Sigmoid colon (tissue), 7 donors: ENCODE measurements around the gene KCNAB1. TPM values are rescaled to one million over a fixed set of nuclear protein-coding genes. Genes with fewer than 3 reads are reported as not detected.

Experiments used
- DNase-seq: peaks from one replicate; pipeline ENCODE4 v3.0.0-alpha.2; 2019
- H3K27ac ChIP-seq, 4 donors: fragments of 200-600 bp; sonication (generic); one replicate each; pipeline ENCODE4 v1.5.1; 2016 to 2019; ENCODE audit warnings: mild to moderate bottlenecking in 1 of 4
- H3K27me3 ChIP-seq, 3 donors: fragments of 200-600 bp; sonication (generic); one replicate each; pipeline ENCODE4 v1.5.1; 2019; ENCODE audit warnings: mild to moderate bottlenecking in 1 of 3
- H3K36me3 ChIP-seq, 4 donors: fragments of 200-600 bp; sonication (generic); one replicate each; pipeline ENCODE4 v1.5.1; 2016 to 2019
- H3K4me1 ChIP-seq, 4 donors: fragments of 200-600 bp; sonication (generic); one replicate each; pipeline ENCODE4 v1.5.1; 2017 to 2019
- H3K4me3 ChIP-seq, 4 donors: fragments of 200-600 bp; sonication (generic); one replicate each; pipeline ENCODE4 v1.5.1; 2017 to 2019; ENCODE audit warnings: mild to moderate bottlenecking in 2 of 4, moderate library complexity in 1 of 4
- H3K9me3 ChIP-seq, 4 donors: fragments of 200-600 bp in 3 of 4; sonication (generic) in 3 of 4; one replicate each; pipeline versions ENCODE4 v1.5.1 to v1.6.1; 2013 to 2019
- EP300 ChIP-seq, 4 donors: sonication (generic); formaldehyde crosslinking; IDR thresholded peaks; one replicate each; pipeline ENCODE4 v1.6.1; 2017; ENCODE audit warnings: antibody characterized with exemption in 4 of 4
- POLR2A ChIP-seq, 2 donors: fragments of 450-650 bp; IDR thresholded peaks; one replicate each; pipeline ENCODE4 v1.6.1; 2016; ENCODE audit warnings: antibody characterized with exemption in 2 of 2, mild to moderate bottlenecking in 2 of 2, moderate library complexity in 2 of 2
- POLR2AphosphoS5 ChIP-seq, 4 donors: sonication (generic); formaldehyde crosslinking; IDR thresholded peaks; one replicate each; pipeline ENCODE4 v1.6.1; 2017; ENCODE audit warnings: antibody characterized with exemption in 4 of 4
- WGBS, 2 donors: extraction: QIAGEN DNeasy Blood & Tissue Kit; methylation state at CpG; one replicate each; pipeline ENCODE4 v1.1.7; 2013; 5-methylcytosine and 5-hydroxymethylcytosine counted together
- intact Hi-C: fragments of 100-400 bp; cut with DNase I; formaldehyde crosslinking; loops from one replicate; pipeline ENCODE4 v1.15.1; 2023
- polyA plus RNA-seq, 3 donors: library from polyadenylated mRNA; stranded (reverse); fragments of 200-250 nt; gene quantifications; one replicate each; pipeline ENCODE4 v1.2.3, GENCODE V29; 2013
- total RNA-seq, 4 donors: library from RNA; depleted of rRNA; stranded (reverse); fragments of >200 nt; gene quantifications; one replicate each; pipeline ENCODE4 v1.1.0, GENCODE V29; 2016
- TF ChIP-seq, protein P1 (sequence below), 4 experiments: fragments of 450-650 bp in 3 of 4; fragments of 200-600 bp in 1 of 4; IDR thresholded peaks; one replicate each; pipeline ENCODE4 v1.5.1; 2016 to 2019; ENCODE audit warnings: antibody characterized with exemption in 4 of 4, mild to moderate bottlenecking in 3 of 4, moderate library complexity in 2 of 4
- donor health status: healthy with polysubstance abuse.
- donor health status: Bipolar disorder and iron deficiency.
- donor health status: healthy.

The KCNAB1 gene
- total and polyA plus RNA-seq, 7 donors: 1.2 to 5.0 (median 4.3) TPM; not detected in 2

- 58 to 75% methylated on average over 2 of the region's 2 CpGs for WGBS, 2 donors
- TF ChIP-seq POLR2A (IDR thresholded peaks at IDR 0.05) (no peak), POLR2AphosphoS5 (IDR thresholded peaks at IDR 0.05) (no peak), EP300 (IDR thresholded peaks at IDR 0.05) (no peak)
- TF ChIP-seq, protein P1, sequence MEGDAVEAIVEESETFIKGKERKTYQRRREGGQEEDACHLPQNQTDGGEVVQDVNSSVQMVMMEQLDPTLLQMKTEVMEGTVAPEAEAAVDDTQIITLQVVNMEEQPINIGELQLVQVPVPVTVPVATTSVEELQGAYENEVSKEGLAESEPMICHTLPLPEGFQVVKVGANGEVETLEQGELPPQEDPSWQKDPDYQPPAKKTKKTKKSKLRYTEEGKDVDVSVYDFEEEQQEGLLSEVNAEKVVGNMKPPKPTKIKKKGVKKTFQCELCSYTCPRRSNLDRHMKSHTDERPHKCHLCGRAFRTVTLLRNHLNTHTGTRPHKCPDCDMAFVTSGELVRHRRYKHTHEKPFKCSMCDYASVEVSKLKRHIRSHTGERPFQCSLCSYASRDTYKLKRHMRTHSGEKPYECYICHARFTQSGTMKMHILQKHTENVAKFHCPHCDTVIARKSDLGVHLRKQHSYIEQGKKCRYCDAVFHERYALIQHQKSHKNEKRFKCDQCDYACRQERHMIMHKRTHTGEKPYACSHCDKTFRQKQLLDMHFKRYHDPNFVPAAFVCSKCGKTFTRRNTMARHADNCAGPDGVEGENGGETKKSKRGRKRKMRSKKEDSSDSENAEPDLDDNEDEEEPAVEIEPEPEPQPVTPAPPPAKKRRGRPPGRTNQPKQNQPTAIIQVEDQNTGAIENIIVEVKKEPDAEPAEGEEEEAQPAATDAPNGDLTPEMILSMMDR (IDR thresholded peaks at IDR 0.05): no peak
- no peak for DNase-seq
- intact Hi-C loops: no loop called here
- Histone ChIP-seq H3K36me3 (no peaks in the 10 kb centered on the region), H3K27ac (no peak overlapping the region), H3K4me3 (no peak overlapping the region), H3K4me1 (peaks cover 0 to 24% (median 19%) of the 10 kb centered on the region in 4 donors), H3K27me3 (no peaks in the 10 kb centered on the region), H3K9me3 (no peaks in the 10 kb centered on the region)
Observed at GRCh38 chr3:156432563-156432962, 312.2 kb downstream of the KCNAB1 start.

DNA sequence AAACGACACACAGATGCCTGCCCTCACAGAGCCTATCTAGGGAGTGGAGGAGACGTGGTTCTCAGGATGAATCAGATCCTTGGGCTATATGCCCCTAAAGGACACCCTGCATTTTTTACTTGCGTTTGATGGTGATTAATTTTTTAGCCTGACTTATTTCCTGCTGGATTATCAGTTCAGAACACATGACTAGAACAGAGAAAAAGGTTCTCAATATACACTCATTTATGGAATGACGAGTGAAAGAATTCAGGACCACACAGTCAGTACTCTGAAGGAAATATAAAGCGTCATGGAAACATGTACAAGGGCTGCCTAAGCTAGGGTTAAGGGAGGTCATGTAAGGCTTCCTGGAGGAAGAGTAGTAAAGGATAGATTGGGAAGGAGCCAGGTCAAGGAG, 312.8 kb downstream of the KCNAB1 start:
- no peak for TF ChIP-seq EP300 (IDR thresholded peaks at IDR 0.05)
- TF ChIP-seq POLR2A (IDR thresholded peaks at IDR 0.05): no peak
- no peak for TF ChIP-seq POLR2AphosphoS5 (IDR thresholded peaks at IDR 0.05)
- TF ChIP-seq, protein P1 (IDR thresholded peaks at IDR 0.05): no peak
- Histone ChIP-seq H3K36me3 (no peaks in the 10 kb centered on the region), H3K27ac (no peak overlapping the region), H3K9me3 (no peaks in the 10 kb centered on the region), H3K27me3 (no peaks in the 10 kb centered on the region), H3K4me1 (peaks cover 0 to 19% (median 14%) of the 10 kb centered on the region in 4 donors), H3K4me3 (no peak overlapping the region)
- WGBS, 2 donors: 75 to 80% methylated on average over 5 of the region's 5 CpGs
- DNase-seq: no peak
- intact Hi-C loops: no loop called here

- no peak overlapping the region for H3K4me3 ChIP-seq
Observed at GRCh38 chr3:156433910-156434309, 313.5 kb downstream of the KCNAB1 start.

GRCh38 chr3:156434921-156435320, 314.5 kb downstream of the KCNAB1 start:
- intact Hi-C loops: no loop called here
- H3K36me3 ChIP-seq: no peaks in the 10 kb centered on the region
- peaks cover 0 to 9% (median 5%) of the 10 kb centered on the region in 4 donors for H3K4me1 ChIP-seq
- no peak for TF ChIP-seq POLR2AphosphoS5 (IDR thresholded peaks at IDR 0.05)
- no peak for TF ChIP-seq POLR2A (IDR thresholded peaks at IDR 0.05)
- TF ChIP-seq, protein P1 (IDR thresholded peaks at IDR 0.05): no peak
- TF ChIP-seq EP300 (IDR thresholded peaks at IDR 0.05): no peak
- no peaks in the 10 kb centered on the region for H3K9me3 ChIP-seq
- no peak overlapping the region for H3K4me3 ChIP-seq
- WGBS, 2 donors: 26 to 61% methylated on average over 3 of the region's 3 CpGs
- no peak for DNase-seq
- H3K27me3 ChIP-seq: no peaks in the 10 kb centered on the region
- H3K27ac ChIP-seq: no peak overlapping the region

More at GRCh38 chr3:156433910-156434309, 313.5 kb downstream of the KCNAB1 start:
- TF ChIP-seq POLR2A (IDR thresholded peaks at IDR 0.05) (no peak), POLR2AphosphoS5 (IDR thresholded peaks at IDR 0.05) (no peak), EP300 (IDR thresholded peaks at IDR 0.05) (no peak)
- TF ChIP-seq, protein P1 (IDR thresholded peaks at IDR 0.05): no peak
- Histone ChIP-seq H3K4me1 (peaks cover 0 to 14% (median 7%) of the 10 kb centered on the region in 4 donors), H3K36me3 (no peaks in the 10 kb centered on the region), H3K9me3 (no peaks in the 10 kb centered on the region), H3K27me3 (no peaks in the 10 kb centered on the region), H3K27ac (no peak overlapping the region)
- intact Hi-C loops: no loop called here
- no peak for DNase-seq

DNA sequence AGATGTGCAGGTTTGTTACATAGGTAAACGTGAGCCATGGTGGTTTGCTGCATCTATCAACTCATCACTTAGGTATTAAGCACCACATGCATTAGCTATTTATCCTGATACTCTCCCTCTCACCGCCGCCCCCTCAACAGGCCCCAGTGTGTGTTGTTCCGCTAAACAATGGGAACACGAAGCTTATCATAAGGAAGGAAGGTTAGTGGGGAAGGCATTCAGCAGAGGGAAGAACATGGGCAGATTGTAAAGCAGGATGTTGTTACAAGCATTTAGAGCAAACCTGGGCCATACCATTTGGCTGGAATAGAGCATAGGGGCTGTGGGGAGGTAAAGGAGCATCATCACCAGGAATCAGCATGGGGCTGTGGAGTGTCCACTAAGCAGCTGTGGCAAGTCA, 322.7 kb downstream of the KCNAB1 start:
- Histone ChIP-seq H3K4me1 (peaks cover 0 to 69% (median 55%) of the 10 kb centered on the region in 4 donors), H3K36me3 (no peaks in the 10 kb centered on the region), H3K4me3 (no peak overlapping the region), H3K27me3 (no peaks in the 10 kb centered on the region), H3K27ac (peak overlapping the region in 3 of 4 donors; percentile 75 to 85 (median 79)), H3K9me3 (no peaks in the 10 kb centered on the region)
- TF ChIP-seq POLR2A (IDR thresholded peaks at IDR 0.05) (no peak), POLR2AphosphoS5 (IDR thresholded peaks at IDR 0.05) (no peak), EP300 (IDR thresholded peaks at IDR 0.05) (no peak)
- TF ChIP-seq, protein P1 (IDR thresholded peaks at IDR 0.05): no peak
- intact Hi-C loops: no loop called here
- no peak for DNase-seq
- WGBS, 2 donors: 88 to 93% methylated on average over 5 of the region's 5 CpGs
